ENCODE results near the gene CPA2.

Gene CPA2

GRCh38 chr7:130272381-130273080 lies 5.9 kb downstream of the CPA2 start:
- Histone ChIP-seq H3F3A (ENCODE audit: insufficient read depth) (no peaks in the 10 kb centered on the region), H3K27ac (ENCODE audit: low read depth, low read length) (no peak overlapping the region), H3K27me3 (ENCODE audit: low read length) (no peaks in the 10 kb centered on the region), H3K4me3 (ENCODE audit: insufficient read depth, low read length, poor library complexity, severe bottlenecking) (no peak overlapping the region), H3K9me2 (replicated peaks; ENCODE audit: insufficient read depth, low read length) (no peaks in the 10 kb centered on the region), H2AFZ (ENCODE audit: low read depth, low read length, severe bottlenecking) (no peak overlapping the region), H3K9ac (ENCODE audit: low read length) (no peak overlapping the region), H3K36me3 (ENCODE audit: low read length) (no peaks in the 10 kb centered on the region), H3K79me2 (ENCODE audit: insufficient read depth, low read length) (no peaks in the 10 kb centered on the region), H3K4me2 (ENCODE audit: low read depth, low read length, poor library complexity, severe bottlenecking) (no peak overlapping the region), H4K20me1 (ENCODE audit: low read depth, low read length) (no peaks in the 10 kb centered on the region), H3K9me3 (ENCODE audit: insufficient read depth, low read length) (no peaks in the 10 kb centered on the region)
- no peak for TF ChIP-seq EZH2phosphoT487 (conservative IDR thresholded peaks at IDR 0.05; ENCODE audit: low read length)
- no peak for TF ChIP-seq CTCF (IDR thresholded peaks at IDR 0.05; ENCODE audit: insufficient read depth, low read length, poor library complexity, severe bottlenecking)

GRCh38 chr7:130273081-130273932 lies 6.6 kb downstream of the CPA2 start:
- no peak overlapping the region for H2AFZ ChIP-seq (ENCODE audit: low read depth, low read length, severe bottlenecking)
- H3K9ac ChIP-seq (ENCODE audit: low read length) = no peak overlapping the region
- H4K20me1 ChIP-seq (ENCODE audit: low read depth, low read length) = no peaks in the 10 kb centered on the region
- no peak for TF ChIP-seq EZH2phosphoT487 (conservative IDR thresholded peaks at IDR 0.05; ENCODE audit: low read length)
- no peak for TF ChIP-seq CTCF (IDR thresholded peaks at IDR 0.05; ENCODE audit: insufficient read depth, low read length, poor library complexity, severe bottlenecking)
- no peaks in the 10 kb centered on the region for H3K9me3 ChIP-seq (ENCODE audit: insufficient read depth, low read length)
- no peak overlapping the region for H3K4me2 ChIP-seq (ENCODE audit: low read depth, low read length, poor library complexity, severe bottlenecking)
- no peaks in the 10 kb centered on the region for H3K36me3 ChIP-seq (ENCODE audit: low read length)
- no peak overlapping the region for H3K4me3 ChIP-seq (ENCODE audit: insufficient read depth, low read length, poor library complexity, severe bottlenecking)
- no peaks in the 10 kb centered on the region for H3K27me3 ChIP-seq (ENCODE audit: low read length)
- H3K9me2 ChIP-seq (replicated peaks; ENCODE audit: insufficient read depth, low read length) = no peaks in the 10 kb centered on the region
- no peaks in the 10 kb centered on the region for H3F3A ChIP-seq (ENCODE audit: insufficient read depth)
- no peak overlapping the region for H3K27ac ChIP-seq (ENCODE audit: low read depth, low read length)
- no peaks in the 10 kb centered on the region for H3K79me2 ChIP-seq (ENCODE audit: insufficient read depth, low read length)

GRCh38 chr7:130273933-130274255 lies 7.2 kb downstream of the CPA2 start:
- H3K27me3 ChIP-seq (ENCODE audit: low read length) = no peaks in the 10 kb centered on the region
- no peak overlapping the region for H3K9ac ChIP-seq (ENCODE audit: low read length)
- TF ChIP-seq EZH2phosphoT487 (conservative IDR thresholded peaks at IDR 0.05; ENCODE audit: low read length) (no peak), CTCF (IDR thresholded peaks at IDR 0.05; ENCODE audit: insufficient read depth, low read length, poor library complexity, severe bottlenecking) (no peak)
- no peak overlapping the region for H3K27ac ChIP-seq (ENCODE audit: low read depth, low read length)
- no peaks in the 10 kb centered on the region for H3F3A ChIP-seq (ENCODE audit: insufficient read depth)
- no peaks in the 10 kb centered on the region for H4K20me1 ChIP-seq (ENCODE audit: low read depth, low read length)
- no peak overlapping the region for H2AFZ ChIP-seq (ENCODE audit: low read depth, low read length, severe bottlenecking)
- H3K4me2 ChIP-seq (ENCODE audit: low read depth, low read length, poor library complexity, severe bottlenecking) = no peak overlapping the region
- H3K9me3 ChIP-seq (ENCODE audit: insufficient read depth, low read length) = no peaks in the 10 kb centered on the region
- no peaks in the 10 kb centered on the region for H3K79me2 ChIP-seq (ENCODE audit: insufficient read depth, low read length)
- H3K9me2 ChIP-seq (replicated peaks; ENCODE audit: insufficient read depth, low read length) = no peaks in the 10 kb centered on the region
- H3K36me3 ChIP-seq (ENCODE audit: low read length) = no peaks in the 10 kb centered on the region
- no peak overlapping the region for H3K4me3 ChIP-seq (ENCODE audit: insufficient read depth, low read length, poor library complexity, severe bottlenecking)
